ENCODE data around the gene ICE2. TPM values are rescaled to one million over a fixed set of nuclear protein-coding genes. Genes with fewer than 3 reads are reported as not detected.

The ICE2 gene
- total RNA-seq, 4 donors from 2014 or later: 18.2 to 89.9 (median 43.7) TPM

DNA sequence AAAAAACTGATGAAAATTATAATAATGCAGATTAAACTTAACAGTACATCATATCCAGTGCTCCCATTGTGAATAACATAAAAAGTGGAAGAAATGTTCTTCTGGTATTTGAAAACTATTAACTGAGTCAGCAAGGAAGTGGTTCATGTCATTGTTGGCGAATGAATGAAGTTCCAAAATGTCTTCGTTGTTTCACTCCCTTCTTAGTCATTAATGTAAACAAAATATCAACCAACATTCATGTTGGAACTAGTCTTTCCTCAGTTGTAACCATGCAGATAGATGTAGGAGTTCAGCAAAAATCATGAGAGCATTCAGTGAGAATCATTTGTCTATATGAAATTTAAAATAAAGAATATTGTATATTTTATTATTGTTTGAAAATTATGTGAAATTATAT, 44.1 kb upstream of the ICE2 start:
- TF ChIP-seq CTCF (IDR thresholded peaks at IDR 0.05): no peak
- no peak for TF ChIP-seq POLR2A (IDR thresholded peaks at IDR 0.05)
- no peak for DNase-seq
- Histone ChIP-seq H3K36me3 (no peaks in the 10 kb centered on the region), H3K4me3 (no peak overlapping the region), H3K27ac (no peak overlapping the region), H3K27me3 (no peaks in the 10 kb centered on the region), H3K4me1 (no peaks in the 10 kb centered on the region), H3K9me3 (no peaks in the 10 kb centered on the region)
- intact Hi-C loops (cut with DNase I; ENCODE audit: low total_unique reads): no loop called here

GRCh38 chr15:60520825-60521368, 42.0 kb upstream of the ICE2 start:
- H3K27ac ChIP-seq: no peak overlapping the region
- peak; percentile 55 to 72 for DNase-seq
- TF ChIP-seq POLR2A (IDR thresholded peaks at IDR 0.05) (no peak), CTCF (IDR thresholded peaks at IDR 0.05) (peak; percentile 63 to 90 (median 74))
- H3K4me1 ChIP-seq: no peaks in the 10 kb centered on the region
- H3K27me3 ChIP-seq: no peaks in the 10 kb centered on the region
- no peaks in the 10 kb centered on the region for H3K9me3 ChIP-seq
- H3K4me3 ChIP-seq: no peak overlapping the region
- no peaks in the 10 kb centered on the region for H3K36me3 ChIP-seq
- intact Hi-C loops (cut with DNase I; ENCODE audit: low total_unique reads): no loop called here

- no peaks in the 10 kb centered on the region for H3K27me3 ChIP-seq
- no peak overlapping the region for H3K4me3 ChIP-seq
- no peaks in the 10 kb centered on the region for H3K9me3 ChIP-seq
- DNase-seq: no peak
- intact Hi-C loops (cut with DNase I; ENCODE audit: low total_unique reads): no loop called here
- no peaks in the 10 kb centered on the region for H3K4me1 ChIP-seq
- no peak for TF ChIP-seq POLR2A (IDR thresholded peaks at IDR 0.05)
- TF ChIP-seq CTCF (IDR thresholded peaks at IDR 0.05): no peak
- no peak overlapping the region for H3K27ac ChIP-seq
- H3K36me3 ChIP-seq: no peaks in the 10 kb centered on the region
These were observed 41.3 kb upstream of the ICE2 start for GRCh38 chr15:60520013-60520824.

DNA sequence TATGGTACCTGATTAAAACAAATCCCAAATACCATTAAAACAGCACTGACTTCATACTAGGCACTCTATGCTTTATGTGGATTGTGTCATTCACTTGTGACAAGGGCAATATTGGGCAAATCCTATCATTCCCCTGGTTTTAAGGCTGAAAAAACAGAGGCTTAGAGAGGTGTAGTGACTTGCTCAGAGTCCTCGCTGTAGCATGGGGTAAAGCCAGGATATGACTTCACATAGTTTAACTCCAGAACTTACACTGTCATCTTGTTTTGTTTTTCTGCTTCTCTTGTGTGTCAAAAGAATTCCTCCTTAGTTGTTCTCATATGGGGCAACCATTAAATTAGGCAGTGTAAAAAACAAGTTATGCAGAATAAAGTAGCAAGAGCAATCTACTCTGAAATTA, 40.3 kb upstream of the ICE2 start:
- intact Hi-C loops (cut with DNase I; ENCODE audit: low total_unique reads): no loop called here

More for the DNA sequence above, 40.3 kb upstream of the ICE2 start:
- Histone ChIP-seq H3K27me3 (no peaks in the 10 kb centered on the region), H3K36me3 (no peaks in the 10 kb centered on the region), H3K4me3 (no peak overlapping the region), H3K9me3 (no peaks in the 10 kb centered on the region), H3K27ac (no peak overlapping the region), H3K4me1 (no peaks in the 10 kb centered on the region)
- TF ChIP-seq POLR2A (IDR thresholded peaks at IDR 0.05) (no peak), CTCF (IDR thresholded peaks at IDR 0.05) (no peak)
- no peak for DNase-seq

Measured in uterus (tissue), 4 donors.